ENCODE results near the gene SRA1.

- TF ChIP-seq CTCF (tag by site-specific recombination; IDR thresholded peaks at IDR 0.05) (no peak), ZNF24 (tag by site-specific recombination; IDR thresholded peaks at IDR 0.05) (no peak), YY1 (tag by site-specific recombination; IDR thresholded peaks at IDR 0.05) (no peak), PRDM10 (tag by site-specific recombination; IDR thresholded peaks at IDR 0.05) (no peak), ZNF600 (tag by site-specific recombination; IDR thresholded peaks at IDR 0.05) (no peak), INSM2 (tag by site-specific recombination; IDR thresholded peaks at IDR 0.05) (no peak), BCL11A (tag by site-specific recombination; IDR thresholded peaks at IDR 0.05; ENCODE audit: low read depth) (no peak)
These were observed 8.5 kb downstream of the SRA1 start for GRCh38 chr5:140548791-140549190.
